CD4-positive, alpha-beta T cell (primary cell): ENCODE measurements around the gene CATSPERZ. TPM values are rescaled to one million over a fixed set of nuclear protein-coding genes. Genes with fewer than 3 reads are reported as not detected.

Source experiments
- ATAC-seq: fragments of 200-7000 bp; cut with Tn5 transposase; one replicate; pipeline ENCODE4 v1.10.0; 2022; ENCODE audit warnings: mild to moderate bottlenecking; ENCODE audit not compliant: poor library complexity
- CTCF ChIA-PET: fragments of 350-600 bp; sonication (Branson Sonifier 250); formaldehyde crosslinking; loops from one replicate; lab custom pipeline; 2021; ENCODE audit warnings: antibody characterized with exemption, inconsistent platforms; lab: Charles Lee
- POLR2A ChIA-PET: fragments of 350-600 bp; sonication (Branson Sonifier 250); formaldehyde crosslinking; loops from one replicate; lab custom pipeline; 2021; ENCODE audit warnings: antibody characterized with exemption, inconsistent platforms; lab: Charles Lee
- DNase-seq, 14 experiments: peaks; one replicate each; pipeline ENCODE4 v3.0.0-alpha.2; 2013 to 2020; ENCODE audit warnings: mixed read lengths in 2 of 14
- H3K27ac ChIP-seq, 2 donors: one replicate each; pipeline versions ENCODE4 v1.5.1 to v1.7.0; 2013; ENCODE audit warnings: low read length in 2 of 2, low read depth in 1 of 2, mild to moderate bottlenecking in 1 of 2
- H3K27me3 ChIP-seq, 2 experiments: 1 replicate in 1 of 2; 2 replicates in 1 of 2; pipeline versions ENCODE4 v1.6.1 to v1.7.0; 2013; ENCODE audit warnings: low read length in 2 of 2, control low read depth in 1 of 2, mild to moderate bottlenecking in 1 of 2, moderate library complexity in 1 of 2; ENCODE audit not compliant: insufficient read depth in 2 of 2, control insufficient read depth in 1 of 2
- H3K36me3 ChIP-seq: one replicate; pipeline ENCODE4 v1.6.1; 2013; ENCODE audit warnings: low read length, control low read depth; ENCODE audit not compliant: insufficient read depth
- H3K4me1 ChIP-seq: one replicate; pipeline ENCODE4 v1.6.1; 2013; ENCODE audit warnings: low read length, control low read depth; ENCODE audit not compliant: insufficient read depth
- H3K4me3 ChIP-seq: one replicate; pipeline ENCODE4 v1.5.1; 2013; ENCODE audit warnings: mild to moderate bottlenecking, low read length, moderate library complexity
- H3K9me3 ChIP-seq, 2 experiments: 1 replicate in 1 of 2; 2 replicates in 1 of 2; pipeline versions ENCODE4 v1.6.1 to v1.7.0; 2013; ENCODE audit warnings: low read length in 2 of 2, mild to moderate bottlenecking in 2 of 2, control low read depth in 1 of 2, moderate library complexity in 1 of 2; ENCODE audit not compliant: control insufficient read depth in 1 of 2, insufficient read depth in 1 of 2
- H3K27ac Mint-ChIP-seq: one replicate; pipeline ENCODE4 v1.8.0; 2020; ENCODE audit warnings: mixed read lengths
- H3K27me3 Mint-ChIP-seq: one replicate; pipeline ENCODE4 v1.8.0; 2021; ENCODE audit warnings: mixed read lengths
- H3K36me3 Mint-ChIP-seq: one replicate; pipeline ENCODE4 v1.8.0; 2021; ENCODE audit warnings: low read depth, mixed read lengths
- H3K4me1 Mint-ChIP-seq: one replicate; pipeline ENCODE4 v1.8.0; 2021; ENCODE audit warnings: low read depth, mixed read lengths
- H3K4me3 Mint-ChIP-seq: one replicate; pipeline ENCODE4 v1.8.0; 2020; ENCODE audit warnings: mild to moderate bottlenecking, mixed read lengths
- H3K9me3 Mint-ChIP-seq: one replicate; pipeline ENCODE4 v1.8.0; 2020; ENCODE audit warnings: mixed read lengths
- CTCF ChIP-seq: fragments of 200-600 bp; IDR thresholded peaks from one replicate; pipeline ENCODE4 v1.8.0; 2022; ENCODE audit warnings: antibody characterized with exemption, mild to moderate bottlenecking
- intact Hi-C, 2 experiments: fragments of 100-400 bp; cut with DNase I in 1 of 2; cut with micrococcal nuclease in 1 of 2; formaldehyde crosslinking; loops; one replicate each; pipeline versions ENCODE4 v1.15.1 to v1.9.0; 2023 to 2025; cut with DNase I, micrococcal nuclease
- total RNA-seq, 174 experiments: library from RNA in 2 of 174; stranded (reverse) in 2 of 174; gene quantifications; one replicate each; pipeline ENCODE4 v1.2.3 and lab custom pipeline; 2021 to 2026

CATSPERZ gene
- total RNA-seq, 2 experiments from 2014 or later, result not detected

GRCh38 chr11:64261556-64262080, 38.5 kb upstream of the CATSPERZ start:
- ATAC-seq, result no peak
- H3K4me3 Mint-ChIP-seq, result no peak overlapping the region

GRCh38 chr11:64262271-64263002, 37.7 kb upstream of the CATSPERZ start:
- no peaks in the 10 kb centered on the region for H3K27me3 Mint-ChIP-seq

More at GRCh38 chr11:64261556-64262080, 38.5 kb upstream of the CATSPERZ start:
- Histone ChIP-seq H3K27me3 (no peaks in the 10 kb centered on the region), H3K36me3 (peaks cover 21% of the 10 kb centered on the region), H3K27ac (no peak overlapping the region), H3K4me3 (no peak overlapping the region), H3K4me1 (peaks cover 7% of the 10 kb centered on the region), H3K9me3 (no peaks in the 10 kb centered on the region)
- peaks cover 13% of the 10 kb centered on the region for H3K36me3 Mint-ChIP-seq
- H3K27ac Mint-ChIP-seq, result no peak overlapping the region
- H3K27me3 Mint-ChIP-seq, result no peaks in the 10 kb centered on the region
- POLR2A ChIA-PET, result no interaction called here
- H3K4me1 Mint-ChIP-seq, result no peaks in the 10 kb centered on the region
- H3K9me3 Mint-ChIP-seq, result no peaks in the 10 kb centered on the region
- intact Hi-C loops, result no loop called here
- CTCF ChIA-PET, result interaction anchor here (1.1 kb wide), 1 partner anchor 57 kb away, joined by 4 read pairs; no protein-coding TSS in a partner anchor
- no peak for TF ChIP-seq CTCF
- DNase-seq, result no peak

More at GRCh38 chr11:64262271-64263002, 37.7 kb upstream of the CATSPERZ start:
- H3K4me3 ChIP-seq, result no peak overlapping the region
- CTCF ChIA-PET, result interaction anchor here (1.5 kb wide), 1 partner anchor 38 kb away, joined by 5 read pairs; no protein-coding TSS in a partner anchor
- no peak for TF ChIP-seq CTCF
- no peaks in the 10 kb centered on the region for H3K9me3 ChIP-seq
- intact Hi-C loops, result no loop called here
- no peak overlapping the region for H3K27ac ChIP-seq
- no peak overlapping the region for H3K4me3 Mint-ChIP-seq
- no peaks in the 10 kb centered on the region for H3K27me3 ChIP-seq
- H3K36me3 Mint-ChIP-seq, result peaks cover 13% of the 10 kb centered on the region
- ATAC-seq (no peak), DNase-seq (no peak)
- H3K36me3 ChIP-seq, result peaks cover 20% of the 10 kb centered on the region
- H3K4me1 ChIP-seq, result peaks cover 7% of the 10 kb centered on the region
- no peak overlapping the region for H3K27ac Mint-ChIP-seq
- H3K4me1 Mint-ChIP-seq, result no peaks in the 10 kb centered on the region
- H3K9me3 Mint-ChIP-seq, result no peaks in the 10 kb centered on the region
- POLR2A ChIA-PET, result interaction anchor here (0.9 to 1.0 kb wide), 2 partner anchors 22 to 57 kb away, joined by 3 read pairs; partner anchors contain the start of gene BAD
